Muscle of leg (tissue), 11 donors: Measurements from ENCODE around the gene CDH13. TPM values are rescaled to one million over a fixed set of nuclear protein-coding genes. Genes with fewer than 3 reads are reported as not detected.

Source experiments
- DNase-seq: peaks from one replicate; pipeline ENCODE4 v3.0.0; 2013
- H3K27ac ChIP-seq: one replicate; pipeline ENCODE4 v1.5.1; 2013; ENCODE audit warnings: mild to moderate bottlenecking, low read length, control low read depth
- H3K27me3 ChIP-seq: one replicate; pipeline ENCODE4 v1.6.1; 2013; ENCODE audit warnings: low read length; ENCODE audit not compliant: control insufficient read depth, insufficient read depth
- H3K36me3 ChIP-seq: one replicate; pipeline ENCODE4 v1.6.1; 2013; ENCODE audit warnings: low read length; ENCODE audit not compliant: control insufficient read depth, insufficient read depth
- H3K4me1 ChIP-seq: one replicate; pipeline ENCODE4 v1.6.1; 2013; ENCODE audit warnings: low read length; ENCODE audit not compliant: control insufficient read depth, insufficient read depth
- H3K4me3 ChIP-seq: one replicate; pipeline ENCODE4 v1.5.1; 2013; ENCODE audit warnings: low read length, control low read depth
- H3K9me3 ChIP-seq: replicated peaks from 2 replicates; pipeline ENCODE4 v1.6.1; 2013; ENCODE audit warnings: low read depth, low read length; ENCODE audit not compliant: control insufficient read depth
- WGBS: methylation state at CpG from one replicate; pipeline ENCODE4 v1.1.5; 2013; ENCODE audit warnings: missing lambda C conversion rate; ENCODE audit not compliant: insufficient coverage; 5-methylcytosine and 5-hydroxymethylcytosine counted together
- polyA plus RNA-seq, 8 donors: library from polyadenylated mRNA; unstranded; fragments of 120-200 nt; gene quantifications; one replicate each; pipeline versions ENCODE4 v1.2.1 to v1.2.3, GENCODE V29; 2013; ENCODE audit warnings: inconsistent platforms in 1 of 8, low replicate concordance in 1 of 8; ENCODE audit not compliant: insufficient read length in 8 of 8, insufficient read depth in 1 of 8
- total RNA-seq: library from RNA; stranded (reverse); fragments of 120-200 nt; gene quantifications from one replicate; pipeline ENCODE4 v1.2.4, GENCODE V29; 2013

The CDH13 gene
- total and polyA plus RNA-seq, 9 donors: 30.5 to 55.7 (median 47.9) TPM

- 75% methylated on average over 2 of the region's 3 CpGs for WGBS
- Histone ChIP-seq H3K4me3 (no peak overlapping the region), H3K9me3 (no peaks in the 10 kb centered on the region), H3K27me3 (no peaks in the 10 kb centered on the region), H3K36me3 (no peaks in the 10 kb centered on the region), H3K4me1 (no peaks in the 10 kb centered on the region), H3K27ac (no peak overlapping the region)
- DNase-seq: no peak
These were observed 439.2 kb downstream of the CDH13 start for GRCh38 chr16:83066011-83066410.

GRCh38 chr16:83066881-83067280, 440.1 kb downstream of the CDH13 start:
- H3K4me1 ChIP-seq: no peaks in the 10 kb centered on the region
- H3K27me3 ChIP-seq: no peaks in the 10 kb centered on the region
- no peaks in the 10 kb centered on the region for H3K9me3 ChIP-seq
- H3K36me3 ChIP-seq: no peaks in the 10 kb centered on the region
- no CpG with 5 or more reads among the region's 2 CpGs for WGBS
- no peak overlapping the region for H3K27ac ChIP-seq
- H3K4me3 ChIP-seq: no peak overlapping the region
- no peak for DNase-seq

- Histone ChIP-seq H3K27me3 (no peaks in the 10 kb centered on the region), H3K4me3 (no peak overlapping the region), H3K9me3 (no peaks in the 10 kb centered on the region), H3K36me3 (no peaks in the 10 kb centered on the region), H3K4me1 (no peaks in the 10 kb centered on the region), H3K27ac (no peak overlapping the region)
- DNase-seq: peak; percentile 28
- WGBS: no CpG with 5 or more reads among the region's 1 CpG
These were observed 441.9 kb downstream of the CDH13 start for GRCh38 chr16:83068686-83069085.

- Histone ChIP-seq H3K4me3 (no peak overlapping the region), H3K36me3 (no peaks in the 10 kb centered on the region), H3K4me1 (no peaks in the 10 kb centered on the region), H3K27me3 (no peaks in the 10 kb centered on the region), H3K27ac (no peak overlapping the region), H3K9me3 (no peaks in the 10 kb centered on the region)
- DNase-seq: no peak
- no CpG with 5 or more reads among the region's 5 CpGs for WGBS
These were observed 443.8 kb downstream of the CDH13 start for GRCh38 chr16:83070416-83071209.

GRCh38 chr16:83075956-83076355, 449.2 kb downstream of the CDH13 start:
- H3K4me3 ChIP-seq: no peak overlapping the region
- 60% methylated on average over 2 of the region's 2 CpGs for WGBS
- no peaks in the 10 kb centered on the region for H3K36me3 ChIP-seq
- H3K27ac ChIP-seq: no peak overlapping the region
- H3K9me3 ChIP-seq: no peaks in the 10 kb centered on the region
- H3K27me3 ChIP-seq: no peaks in the 10 kb centered on the region
- DNase-seq: no peak
- no peaks in the 10 kb centered on the region for H3K4me1 ChIP-seq

GRCh38 chr16:83083361-83083760, 456.6 kb downstream of the CDH13 start:
- H3K36me3 ChIP-seq: no peaks in the 10 kb centered on the region
- no CpG with 5 or more reads among the region's 3 CpGs for WGBS
- DNase-seq: no peak
- peaks cover 2% of the 10 kb centered on the region for H3K9me3 ChIP-seq
- no peaks in the 10 kb centered on the region for H3K4me1 ChIP-seq
- no peaks in the 10 kb centered on the region for H3K27me3 ChIP-seq
- no peak overlapping the region for H3K27ac ChIP-seq
- H3K4me3 ChIP-seq: no peak overlapping the region

- H3K27ac ChIP-seq: no peak overlapping the region
These were observed 458.9 kb downstream of the CDH13 start for GRCh38 chr16:83085660-83086059.

GRCh38 chr16:83095941-83096692, 469.3 kb downstream of the CDH13 start:
- Histone ChIP-seq H3K9me3 (peaks cover 6% of the 10 kb centered on the region), H3K27ac (no peak overlapping the region), H3K4me1 (no peaks in the 10 kb centered on the region), H3K4me3 (no peak overlapping the region), H3K36me3 (no peaks in the 10 kb centered on the region), H3K27me3 (no peaks in the 10 kb centered on the region)
- no peak for DNase-seq
- 95% methylated on average over 4 of the region's 10 CpGs for WGBS

More at GRCh38 chr16:83085660-83086059, 458.9 kb downstream of the CDH13 start:
- Histone ChIP-seq H3K36me3 (no peaks in the 10 kb centered on the region), H3K4me3 (no peak overlapping the region), H3K9me3 (peaks cover 2% of the 10 kb centered on the region), H3K27me3 (no peaks in the 10 kb centered on the region), H3K4me1 (no peaks in the 10 kb centered on the region)
- DNase-seq: no peak
- no CpG with 5 or more reads among the region's 3 CpGs for WGBS

GRCh38 chr16:83098536-83098935, 471.8 kb downstream of the CDH13 start:
- Histone ChIP-seq H3K4me1 (no peaks in the 10 kb centered on the region), H3K4me3 (no peak overlapping the region), H3K9me3 (peaks cover 6% of the 10 kb centered on the region), H3K27me3 (no peaks in the 10 kb centered on the region), H3K27ac (no peak overlapping the region), H3K36me3 (no peaks in the 10 kb centered on the region)
- no CpG with 5 or more reads among the region's 3 CpGs for WGBS
- no peak for DNase-seq

- no peak for DNase-seq
- Histone ChIP-seq H3K9me3 (peaks cover 6% of the 10 kb centered on the region), H3K27ac (no peak overlapping the region), H3K27me3 (no peaks in the 10 kb centered on the region), H3K4me3 (no peak overlapping the region), H3K36me3 (no peaks in the 10 kb centered on the region), H3K4me1 (no peaks in the 10 kb centered on the region)
- WGBS: no CpG with 5 or more reads among the region's 2 CpGs
These were observed 473.9 kb downstream of the CDH13 start for GRCh38 chr16:83100679-83101078.
